AG08395 (cell line): ENCODE measurements around the gene KDM5B.
"Not testable (repeated sequence)": the region's sequence is repeated elsewhere in the genome, so short reads cannot be mapped to it uniquely, and the experiment has no call there.

Experiments
- DNase-seq: peaks from one replicate; pipeline ENCODE4 v3.0.0; 2012; ENCODE audit warnings: mixed read lengths, low spot score

Gene KDM5B

DNA sequence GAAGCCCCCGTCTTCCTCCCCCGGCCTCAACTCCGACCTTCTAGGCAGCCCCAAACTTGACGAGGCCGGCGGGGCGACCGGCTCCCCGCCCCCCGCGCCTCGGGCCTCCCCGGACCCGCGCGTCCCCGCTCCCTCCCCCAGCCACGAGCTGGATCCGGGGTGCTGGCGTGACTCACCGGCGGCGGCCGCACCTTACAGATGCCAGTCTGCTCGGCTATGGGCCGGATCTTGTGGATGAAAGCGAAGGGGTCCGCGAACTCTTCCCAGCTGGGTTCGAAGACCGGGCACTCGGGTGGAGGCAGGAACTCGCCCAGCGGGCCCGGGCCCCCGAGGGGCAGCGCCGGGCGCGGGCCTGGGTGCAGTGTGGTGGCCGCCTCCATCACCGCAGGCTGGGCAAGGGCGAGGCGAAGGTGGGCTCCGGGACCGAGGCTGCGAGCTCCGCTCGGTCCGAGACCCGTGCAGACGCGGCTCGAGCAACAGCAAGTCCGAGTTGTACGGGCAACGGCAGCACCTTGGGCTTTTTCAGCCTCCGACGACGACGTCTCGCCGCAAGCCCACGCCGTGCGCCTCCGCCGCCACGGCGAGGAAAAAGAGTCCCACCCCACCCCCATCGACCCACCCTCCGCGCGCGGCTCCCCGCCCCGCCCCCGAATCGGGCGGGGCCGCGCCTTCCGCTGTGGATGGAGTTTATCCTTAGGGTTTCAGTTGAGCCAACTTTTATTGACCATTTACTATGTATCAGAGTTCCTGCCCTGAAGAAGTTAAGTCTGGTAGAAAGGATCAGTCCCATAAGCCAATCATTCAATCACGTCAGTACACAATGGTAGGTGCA, at the start of gene KDM5B:
TSS of gene KDM5B (minus strand) at position 496 of the 832 bp plus-strand sequence. CDS start at position 380, 116 bp downstream.
- peak; percentile 57 for DNase-seq

DNA sequence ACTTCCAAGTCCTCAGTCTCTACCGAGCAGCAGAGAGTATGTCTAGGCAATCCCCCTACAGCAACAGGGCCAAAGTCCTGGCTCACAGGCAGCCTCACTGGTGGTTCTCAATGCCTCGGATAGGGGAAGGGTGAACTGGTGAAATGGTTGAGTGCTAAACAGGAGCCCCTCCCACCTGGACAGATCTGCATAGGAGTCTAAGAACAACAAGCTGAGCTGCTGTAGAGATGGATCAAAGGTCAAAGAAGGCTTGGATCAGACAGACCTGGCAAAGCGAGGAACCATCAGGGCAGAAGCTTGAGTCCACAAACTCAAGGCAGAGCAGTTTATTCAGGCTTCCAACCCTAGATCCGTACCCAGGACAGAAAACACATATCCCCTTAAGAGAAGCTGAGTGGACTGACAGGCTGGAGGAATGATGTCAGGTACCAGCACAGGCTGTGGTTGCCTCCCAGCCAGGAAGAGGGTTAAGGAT, 49.0 kb upstream of the KDM5B start:
- no peak for DNase-seq

DNA sequence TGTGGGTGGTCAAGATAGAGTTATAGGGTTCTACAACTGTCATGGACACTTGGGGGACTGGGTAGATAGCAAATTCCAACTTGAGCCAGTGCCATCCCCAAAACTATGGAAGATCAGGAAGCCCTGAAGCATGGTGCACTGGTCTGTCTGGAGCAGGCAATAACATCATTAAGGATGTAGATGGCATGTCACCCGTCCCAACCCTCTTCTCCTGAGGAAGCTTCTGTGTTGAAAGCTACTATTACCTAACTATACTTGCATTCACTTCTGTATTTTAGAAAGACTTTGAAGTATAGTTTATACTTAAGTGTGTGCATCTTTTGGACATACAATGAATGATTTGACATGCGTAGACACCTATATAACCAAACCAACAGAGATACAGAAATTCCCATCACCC, 47.8 kb upstream of the KDM5B start:
- DNase-seq: no peak

DNA sequence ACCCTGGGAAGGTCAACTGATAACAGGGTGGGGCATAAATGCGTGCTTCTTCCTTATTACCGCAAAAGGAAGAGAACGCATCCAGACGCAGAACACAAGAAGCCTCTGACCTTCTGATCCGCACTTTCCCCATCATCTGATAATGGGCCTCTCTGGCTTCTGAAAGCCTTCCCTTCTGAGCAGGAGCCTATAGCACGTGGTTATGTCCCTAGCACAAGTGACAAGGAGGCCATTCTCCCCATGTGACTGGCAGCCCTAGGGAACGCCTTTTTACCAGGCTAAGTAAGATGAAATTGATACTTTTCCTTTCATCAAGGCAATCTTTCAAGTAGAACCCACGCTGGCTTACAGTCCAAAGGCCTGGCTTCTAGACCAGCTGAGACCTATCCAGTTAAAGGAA, 46.6 kb upstream of the KDM5B start:
- no peak for DNase-seq

DNA sequence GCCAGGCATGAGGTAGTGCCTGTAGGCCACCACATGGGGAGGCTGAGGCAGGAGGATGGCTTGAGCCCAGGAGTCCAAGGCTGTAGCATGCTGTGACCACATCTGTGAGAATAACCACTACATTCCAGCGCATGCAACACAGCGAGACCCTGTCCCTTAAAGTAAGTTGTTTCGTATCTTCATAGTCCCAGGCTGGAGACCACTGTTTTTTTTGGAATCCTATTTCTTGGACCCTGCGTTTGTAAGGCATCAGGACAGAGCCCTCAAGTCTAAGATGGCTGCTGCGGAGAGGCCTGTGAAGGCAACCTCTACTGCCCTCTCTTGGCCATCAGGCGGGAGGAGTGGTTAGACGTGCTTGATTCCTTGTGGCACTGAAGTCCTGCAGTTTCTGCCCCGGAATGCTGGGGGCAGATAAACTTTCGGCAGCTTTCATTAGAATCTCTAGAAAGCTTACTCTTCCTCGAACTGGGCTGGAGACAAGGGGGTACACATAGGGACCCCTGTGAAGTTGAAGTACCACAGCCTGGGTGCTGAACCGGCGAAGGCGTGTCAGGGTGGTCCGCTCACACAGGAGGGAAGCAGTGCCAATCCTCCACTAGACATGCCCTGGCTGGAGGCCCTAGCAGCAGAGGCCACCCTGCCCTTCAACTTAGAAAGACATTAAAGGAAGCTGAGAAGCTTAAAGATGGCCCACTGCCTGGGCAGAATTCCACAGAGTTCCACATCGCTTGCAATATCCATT, 44.1 kb upstream of the KDM5B start:
- DNase-seq: peak; percentile 60

DNA sequence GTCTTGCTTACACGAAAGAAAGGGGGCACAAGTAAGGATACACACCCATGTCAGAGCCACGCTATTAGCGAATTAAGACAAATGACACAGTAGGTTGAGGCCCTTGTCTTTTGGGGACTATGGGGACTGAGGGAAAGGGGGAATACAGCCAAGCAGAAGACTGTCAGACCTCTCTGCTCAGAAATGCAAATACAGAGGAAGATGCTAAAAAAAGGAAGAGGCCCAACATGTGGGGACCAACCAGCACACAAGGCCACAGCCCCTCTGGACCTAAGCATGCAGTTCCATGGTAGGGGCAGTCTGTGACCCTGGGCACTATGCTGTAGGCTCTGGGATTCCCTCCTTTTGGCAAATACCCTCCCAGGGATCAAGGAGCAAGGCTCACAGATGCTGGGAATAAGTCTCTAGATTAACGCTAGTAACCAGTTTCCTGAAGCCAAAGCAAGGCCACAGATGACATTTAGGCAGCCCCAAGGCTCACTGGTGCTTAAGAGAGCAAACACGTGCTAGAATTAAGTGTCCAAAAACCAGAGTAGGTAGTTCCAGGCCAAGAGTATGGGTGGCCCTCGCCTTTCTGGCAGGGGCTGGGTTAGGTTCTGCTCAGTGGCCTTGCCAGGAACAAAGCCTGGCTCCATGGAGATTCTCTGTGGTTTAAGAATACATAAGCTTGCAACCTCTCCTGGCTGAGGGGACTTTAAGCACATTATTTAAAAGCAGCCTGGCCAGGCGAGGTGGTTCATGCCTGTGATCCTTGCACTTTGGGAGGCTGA, 42.6 kb upstream of the KDM5B start:
- no peak for DNase-seq

DNA sequence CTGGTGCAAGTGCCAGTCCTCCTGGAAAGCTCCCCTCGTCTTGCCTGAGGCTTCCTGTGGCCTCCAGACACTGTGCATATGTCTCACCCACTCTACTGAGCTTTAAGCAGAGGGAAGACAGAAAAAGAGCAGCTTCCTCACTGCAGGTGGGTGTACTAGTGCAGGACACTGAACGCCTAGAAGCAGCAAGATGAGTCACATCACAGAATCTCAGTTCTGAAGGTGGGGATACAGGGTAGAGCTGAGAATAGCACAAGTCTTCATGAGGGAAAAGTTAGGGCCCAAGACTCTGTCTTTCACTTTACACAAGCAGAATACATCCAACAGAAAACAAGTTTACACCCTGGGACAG, 39.9 kb upstream of the KDM5B start:
- no peak for DNase-seq

DNA sequence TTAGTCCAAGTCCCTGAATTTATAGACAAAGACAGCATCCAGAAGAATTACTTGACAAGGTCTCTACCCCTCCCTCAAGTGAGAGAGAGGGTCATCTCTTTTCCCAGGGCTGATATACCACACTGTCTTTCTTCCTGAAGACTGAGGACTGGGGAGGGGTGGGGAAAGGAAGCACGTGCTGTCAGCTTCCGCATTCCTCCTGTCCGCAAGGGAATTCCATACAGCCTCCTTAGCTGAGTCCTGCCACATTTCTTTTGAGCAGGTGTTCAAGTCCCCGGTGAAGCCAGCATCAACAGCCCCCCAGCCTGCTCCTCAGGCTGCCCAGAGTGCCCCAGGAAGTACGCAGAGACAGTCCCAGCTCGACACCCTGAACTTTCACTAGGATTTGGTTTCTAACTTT, 36.7 kb upstream of the KDM5B start:
- peak; percentile 28 for DNase-seq

DNA sequence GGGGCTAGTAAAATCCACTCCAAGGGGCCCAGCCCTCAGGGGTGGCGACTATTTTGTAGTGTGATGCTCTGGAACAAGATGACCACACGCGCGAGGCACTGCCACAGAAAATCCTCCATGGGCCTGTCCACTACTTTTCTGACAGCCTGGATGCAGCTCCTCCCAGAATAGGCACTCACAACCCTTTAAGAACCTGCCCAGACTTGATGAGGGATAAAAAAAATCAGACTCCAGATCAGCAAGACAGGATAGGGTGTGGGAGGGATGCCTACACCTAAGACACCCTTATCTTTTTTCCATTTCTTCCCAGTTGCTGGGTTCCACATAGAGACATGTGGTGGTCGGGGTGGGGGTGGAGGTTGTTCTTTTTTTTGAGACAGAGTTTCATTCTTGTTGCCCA, 36.0 kb upstream of the KDM5B start:
- DNase-seq: no peak

DNA sequence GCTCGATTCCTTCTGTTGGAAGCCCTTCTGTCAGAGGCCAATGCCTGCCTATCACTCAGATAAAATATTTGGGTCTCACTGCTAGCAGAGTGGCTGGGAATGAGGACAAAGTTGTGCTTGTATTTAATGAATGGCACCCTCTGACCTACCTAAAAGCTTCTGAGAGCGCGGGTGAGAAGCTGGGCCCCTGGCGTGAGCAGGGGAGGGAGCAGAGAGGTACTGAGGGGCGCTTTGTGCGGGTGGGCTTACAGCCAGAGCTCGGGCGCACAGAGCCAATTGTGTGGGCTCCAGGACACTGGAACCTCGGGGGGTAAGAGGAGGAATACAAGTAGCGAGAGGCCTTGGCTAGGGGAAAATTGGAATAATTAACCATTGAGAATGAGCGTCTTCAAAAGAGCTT, 34.9 kb upstream of the KDM5B start:
- DNase-seq: no peak

DNA sequence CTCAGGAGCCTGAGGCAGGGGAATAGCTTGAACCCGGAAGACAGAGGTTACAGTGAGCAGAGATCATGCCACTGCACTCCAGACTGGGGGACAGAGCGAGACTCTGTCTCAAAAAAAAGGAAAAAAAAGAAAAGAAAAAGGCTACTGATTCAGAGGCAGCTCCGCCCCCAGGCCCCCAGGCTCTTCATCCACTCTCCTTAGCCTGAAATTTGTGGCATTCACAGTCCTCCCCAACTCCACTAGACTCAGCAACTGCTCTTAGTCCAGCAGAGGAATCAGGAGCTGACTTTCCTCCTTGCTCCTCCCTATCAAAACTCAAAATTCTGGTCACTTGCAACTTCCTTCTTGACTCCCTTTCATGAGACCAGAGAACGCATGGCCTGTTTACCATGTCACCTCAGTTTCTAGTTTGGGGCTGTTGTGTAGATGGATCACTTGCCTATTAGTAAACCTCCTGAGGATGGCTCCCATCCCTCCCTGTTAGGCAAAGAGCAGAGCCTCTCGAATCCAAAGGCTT, 29.6 kb upstream of the KDM5B start:
- DNase-seq: no peak

DNA sequence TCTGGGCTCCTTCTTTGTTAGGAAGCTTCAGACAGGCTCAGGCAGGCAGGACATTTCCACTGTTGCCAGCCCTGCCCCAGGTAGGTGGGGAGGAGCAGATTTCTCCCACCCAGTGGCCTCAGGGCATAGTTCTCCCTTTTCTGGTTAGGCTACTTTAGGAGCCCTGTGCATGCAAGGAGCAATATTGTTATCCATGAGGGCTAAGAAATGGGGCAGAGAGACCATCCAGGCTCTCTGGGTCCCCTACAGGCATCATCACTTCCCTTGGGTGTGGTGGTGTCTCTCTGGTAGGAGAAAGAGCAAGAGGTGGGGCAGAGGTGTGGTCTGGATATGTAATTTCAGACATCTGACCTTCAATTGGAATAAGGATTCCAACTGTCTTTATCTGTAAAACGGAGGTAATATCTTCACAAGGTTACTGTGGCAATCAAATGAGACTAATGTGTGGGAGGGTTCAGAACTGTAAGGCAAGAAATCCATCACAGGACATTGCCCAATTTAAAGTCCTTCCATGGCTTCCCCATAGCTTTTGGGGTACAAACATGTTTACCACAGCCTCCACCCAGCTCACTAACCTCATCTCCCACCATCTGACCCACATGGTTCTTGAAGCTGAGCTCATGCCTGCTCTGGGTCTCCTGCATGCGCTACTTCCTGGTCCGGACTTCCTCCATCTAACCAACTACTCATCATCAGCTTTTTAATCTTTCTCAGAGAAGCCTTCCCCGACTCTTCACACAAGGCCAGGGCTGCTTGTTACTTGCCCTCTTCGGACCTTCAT, 28.6 kb upstream of the KDM5B start:
- no peak for DNase-seq

DNA sequence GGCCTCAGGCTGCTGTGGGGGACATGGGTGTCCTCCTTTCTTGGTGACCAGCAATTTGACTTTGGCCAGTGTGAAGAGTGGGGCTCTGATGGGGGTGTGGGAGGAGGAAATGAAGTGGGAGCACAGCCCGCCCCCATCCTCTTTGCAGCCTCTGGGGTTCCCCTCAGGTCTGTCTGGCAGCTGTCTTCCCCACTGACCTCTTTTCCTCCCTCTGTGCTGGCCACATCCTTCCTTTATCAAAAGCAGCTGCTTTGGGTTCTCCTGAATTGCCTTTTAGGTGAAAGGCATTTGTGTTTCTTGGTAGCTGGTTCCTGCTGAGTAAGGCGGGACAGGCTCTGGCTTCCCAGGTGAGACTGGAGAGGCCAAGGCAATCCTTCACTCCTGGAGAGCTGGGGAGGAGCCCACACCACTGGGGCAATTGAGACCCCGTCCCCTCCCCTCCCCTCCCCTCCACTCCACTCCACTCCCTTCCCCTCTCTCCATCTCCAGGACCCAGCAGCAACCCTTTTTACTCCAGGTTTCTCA, 27.4 kb upstream of the KDM5B start:
- DNase-seq: no peak

DNA sequence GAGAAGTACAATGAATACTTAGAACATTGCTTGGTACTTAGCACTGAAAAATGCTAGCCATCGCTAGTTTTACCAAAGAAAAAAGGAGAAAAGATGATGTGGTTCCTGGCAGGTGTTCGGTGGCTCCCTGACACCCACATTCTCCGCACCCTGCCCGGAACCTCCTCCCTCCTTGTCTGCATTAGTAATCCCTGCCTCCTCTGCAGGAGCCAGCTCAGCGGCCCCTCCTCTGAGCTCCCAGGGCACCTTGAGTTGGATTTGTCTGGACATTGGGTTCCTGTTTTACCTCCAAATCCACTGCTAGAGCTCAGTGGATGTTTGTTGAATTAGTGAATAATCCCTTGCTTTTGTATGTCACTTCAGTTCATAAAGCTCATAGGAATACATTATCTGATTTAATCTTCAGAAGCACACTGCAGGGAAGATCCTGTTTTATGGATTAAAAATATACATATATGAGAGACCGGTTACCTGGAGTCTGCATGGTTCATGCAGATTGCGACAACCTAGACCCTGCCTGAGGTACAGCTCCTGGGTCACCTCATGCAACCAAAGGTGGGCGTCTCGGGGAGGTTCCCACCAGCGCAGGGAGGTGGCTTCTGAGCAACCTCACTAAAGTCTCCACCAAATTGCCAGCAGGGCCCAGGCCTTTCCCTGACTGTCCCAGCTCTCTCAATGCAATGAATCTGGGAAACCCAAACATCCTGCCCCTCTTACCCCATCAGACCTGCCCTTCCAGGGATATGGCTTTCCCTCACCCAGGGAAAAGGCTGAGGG, 26.7 kb upstream of the KDM5B start:
- no peak for DNase-seq

DNA sequence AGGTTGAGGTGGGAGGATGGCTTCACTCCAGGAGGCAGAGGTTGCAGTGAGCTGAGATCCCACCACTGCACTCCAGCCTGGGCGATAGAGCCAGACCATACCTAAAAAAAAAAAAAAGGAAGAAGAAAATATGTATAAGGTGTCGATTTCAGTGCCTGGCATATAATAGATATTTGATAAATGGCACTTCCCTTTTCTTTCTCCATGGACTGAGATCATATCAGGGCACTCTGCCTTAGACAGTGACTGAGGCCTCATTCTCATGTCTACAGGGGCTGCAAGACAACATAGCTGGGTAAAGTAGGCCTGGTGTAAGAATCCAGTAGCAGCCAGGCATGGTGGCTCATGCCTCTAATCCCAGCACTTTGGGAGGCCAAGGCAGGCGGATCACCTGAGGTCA, 23.7 kb upstream of the KDM5B start:
- no peak for DNase-seq

DNA sequence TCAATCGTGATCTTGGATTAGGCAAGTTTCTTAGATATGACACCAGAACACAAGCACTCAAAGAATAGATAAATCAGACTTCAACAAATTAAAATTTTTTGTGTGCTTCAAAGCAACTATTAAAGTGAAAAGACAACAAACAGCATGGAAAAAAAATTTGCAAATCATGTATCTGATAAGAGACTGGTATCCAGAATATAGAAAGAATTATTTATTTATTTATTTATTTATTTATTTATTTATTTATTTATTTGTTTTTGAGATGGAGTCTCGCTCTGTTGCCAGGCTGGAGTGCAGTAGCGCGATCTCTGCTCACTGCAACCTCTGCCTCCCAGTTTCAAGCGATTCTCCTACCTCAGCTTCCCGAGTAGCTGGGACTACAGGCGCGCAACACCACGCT, 21.0 kb upstream of the KDM5B start:
- not testable (repeated sequence) for DNase-seq

DNA sequence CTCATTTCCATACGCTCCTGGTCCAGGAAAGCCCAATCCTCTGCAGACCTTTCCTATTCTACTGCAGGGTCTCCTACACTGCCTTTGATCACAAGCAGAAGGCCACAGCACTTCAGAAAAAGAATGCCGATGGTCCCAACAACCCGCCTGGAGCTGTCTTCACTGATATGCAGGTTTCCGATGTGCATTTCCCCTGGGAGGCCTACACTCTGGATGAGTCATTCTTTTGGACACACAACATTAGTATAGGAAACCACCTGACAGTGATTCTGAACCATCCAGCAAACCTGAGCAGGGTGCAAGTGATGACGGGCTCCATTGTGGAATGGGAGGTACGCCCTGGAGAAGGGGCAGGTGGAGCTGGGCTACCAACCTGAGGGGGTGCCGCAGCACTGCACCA, 17.5 kb upstream of the KDM5B start:
- DNase-seq: no peak

DNA sequence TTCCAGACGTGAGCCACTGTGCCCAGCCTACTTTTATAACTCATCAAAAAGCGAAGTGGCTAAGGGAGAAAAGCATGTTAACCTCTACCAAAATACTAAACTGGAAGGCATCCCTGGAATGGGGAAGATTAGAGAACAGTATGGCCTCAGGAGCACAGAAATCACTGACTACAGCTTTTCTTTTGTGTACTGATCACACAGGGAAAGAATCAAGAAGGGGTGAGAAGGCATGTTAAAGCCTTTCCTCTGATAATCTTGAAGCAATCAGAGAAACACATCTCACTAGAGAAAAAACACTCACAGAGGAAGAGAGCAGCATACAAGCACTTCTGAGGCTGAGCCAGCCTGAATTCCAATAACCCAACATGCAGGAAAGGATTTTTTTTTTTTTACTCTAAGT, 13.2 kb upstream of the KDM5B start:
- DNase-seq: peak; percentile 70

DNA sequence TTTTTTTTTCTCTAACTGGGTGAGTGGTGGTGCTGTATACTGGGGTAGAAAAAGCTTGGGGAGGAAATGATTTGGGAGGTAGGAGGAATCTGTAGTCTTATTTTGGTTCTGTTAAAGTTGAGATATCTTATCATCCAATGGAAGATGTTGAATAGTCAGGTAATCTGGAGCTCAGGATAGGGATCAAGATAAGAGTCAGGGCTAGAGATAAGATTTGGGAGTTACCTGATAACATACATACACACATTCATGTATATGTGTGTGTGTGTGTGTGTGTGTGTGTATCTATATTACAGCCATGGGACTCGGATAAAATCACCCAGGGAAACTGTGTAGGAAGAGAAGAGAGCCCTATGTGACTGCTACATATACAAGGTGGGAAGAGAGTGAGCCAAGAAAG, 10.6 kb upstream of the KDM5B start:
- no peak for DNase-seq

DNA sequence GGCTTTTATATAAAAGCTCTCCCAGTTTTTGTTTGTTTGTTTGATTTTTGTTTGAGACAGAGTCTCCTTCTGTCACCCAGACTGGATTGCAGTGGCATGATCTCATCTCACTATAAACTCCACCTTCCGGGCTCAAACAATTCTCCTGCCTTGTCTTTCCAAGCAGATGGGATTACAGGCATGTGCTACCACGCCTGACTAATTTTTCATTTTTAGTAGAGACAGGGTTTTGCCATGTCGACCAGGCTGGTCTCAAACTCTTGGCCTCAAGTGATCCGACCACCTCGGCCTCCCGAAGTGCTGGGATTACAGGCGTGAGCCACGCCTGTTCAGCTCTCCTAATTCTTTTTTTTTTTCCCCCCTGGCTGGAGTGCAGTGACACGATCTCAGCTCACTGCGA, 6.9 kb upstream of the KDM5B start:
- DNase-seq: no peak
